Pancreas (tissue), 10 donors: ENCODE measurements around the gene MAB21L2. TPM values are rescaled to one million over a fixed set of nuclear protein-coding genes. Genes with fewer than 3 reads are reported as not detected.

Source experiments
- ATAC-seq, 4 donors: fragments of 200-7000 bp; cut with Tn5 transposase; one replicate each; pipeline versions ENCODE4 v1.8.0 to v1.9.1; 2020; ENCODE audit warnings: mild to moderate bottlenecking in 4 of 4, moderate library complexity in 4 of 4
- DNase-seq, 6 donors: peaks; one replicate each; pipeline ENCODE4 v3.0.0-alpha.2; 2020
- FAIRE-seq: peaks from 2 replicates; lab custom pipeline; 2012; peaks lifted over from hg19 to GRCh38; lab: Jason Lieb, UNC
- H3K27ac ChIP-seq, 4 donors: fragments of 200-600 bp; sonication (generic); 1 replicate in 3 of 4; 2 replicates in 1 of 4; pipeline versions ENCODE4 v1.5.0 to v1.8.0; 2020
- H3K27me3 ChIP-seq, 4 donors: fragments of 200-600 bp; one replicate each; pipeline ENCODE4 v1.8.0; 2021
- H3K36me3 ChIP-seq, 3 donors: fragments of 200-600 bp; sonication (generic) in 1 of 3; one replicate each; pipeline versions ENCODE4 v1.5.0 to v1.8.0; 2020 to 2021
- H3K4me1 ChIP-seq, 3 donors: fragments of 200-600 bp; one replicate each; pipeline ENCODE4 v1.8.0; 2021
- H3K4me3 ChIP-seq, 4 donors: fragments of 200-600 bp; sonication (generic) in 2 of 4; one replicate each; pipeline versions ENCODE4 v1.5.0 to v1.8.0; 2020 to 2021
- H3K9me3 ChIP-seq, 4 donors: fragments of 200-600 bp; one replicate each; pipeline ENCODE4 v1.8.0; 2021
- CTCF ChIP-seq, 4 donors: fragments of 200-600 bp; sonication (generic) in 3 of 4; IDR thresholded peaks; one replicate each; pipeline versions ENCODE4 v1.5.0 to v1.8.0; 2021; ENCODE audit warnings: antibody characterized with exemption in 4 of 4
- WGBS, 2 donors: extraction: QIAGEN DNeasy Blood & Tissue Kit; methylation state at CpG; one replicate each; pipeline ENCODE4 v1.1.7; 2013; 5-methylcytosine and 5-hydroxymethylcytosine counted together
- intact Hi-C, 3 donors: fragments of 100-400 bp; cut with DNase I; formaldehyde crosslinking; loops; one replicate each; pipeline versions ENCODE4 v1.11.1 to v1.14.2; 2022
- polyA plus RNA-seq, 2 donors: library from polyadenylated mRNA; stranded (reverse); fragments of 200-250 nt; gene quantifications; one replicate each; pipeline ENCODE4 v1.2.3, GENCODE V29; 2013
- total RNA-seq, 6 donors: library from RNA; stranded (reverse); fragmentation: NEBNext Ultra II Directional in 4 of 6; extraction: Animal tissue kit (Norgen Biotek cat#: 25700) in 4 of 6; gene quantifications; one replicate each; pipeline versions ENCODE4 v1.2.1 to v1.2.4, GENCODE V29; 2021 to 2023
- donor health status: healthy with polysubstance abuse.
- donor health status: DM: no; HTN: no; CAD: no; lungs with moderate emphysema.
- donor health status: DM: no; HTN: no; CAD: no.
- donor health status: control.
- donor health status: control.
- donor health status: Bipolar disorder and iron deficiency.
- donor health status: DM: yes; HTN: yes; CAD: no.
- donor health status: DM: no; HTN: no; CAD: no.
- donor health status: DM: no; HTN: no; CAD: no.
- donor health status: DM: yes; HTN: yes; CAD: no.

MAB21L2 gene
- total and polyA plus RNA-seq, 8 donors = 0.09 to 0.20 (median 0.13) TPM; not detected in 4

GRCh38 chr4:150579551-150580234 is 2.3 kb upstream of the MAB21L2 start:
- 83% methylated on average over 63 to 66 of the region's 66 CpGs for WGBS, 2 donors
- FAIRE-seq = no peak
- intact Hi-C loops = no loop called here
- H3K36me3 ChIP-seq = peaks cover 0 to 9% (median 0%) of the 10 kb centered on the region in 3 donors
- H3K27me3 ChIP-seq = no peaks in the 10 kb centered on the region
- peak in 3 of 6 donors; percentile 15 to 57 (median 50) for DNase-seq
- peak overlapping the region in 1 of 4 donors; percentile 13 for H3K4me3 ChIP-seq
- TF ChIP-seq CTCF (IDR thresholded peaks at IDR 0.05) = no peak
- H3K4me1 ChIP-seq = peaks cover 8 to 17% (median 15%) of the 10 kb centered on the region in 3 donors
- no peak overlapping the region for H3K27ac ChIP-seq
- ATAC-seq = peak in 2 of 4 donors; percentile 43 to 50
- no peaks in the 10 kb centered on the region for H3K9me3 ChIP-seq

GRCh38 chr4:150580306-150580705 is 1.6 kb upstream of the MAB21L2 start:
- H3K4me1 ChIP-seq = peaks cover 8 to 17% (median 15%) of the 10 kb centered on the region in 3 donors
- intact Hi-C loops = no loop called here
- H3K27ac ChIP-seq = no peak overlapping the region
- no peak overlapping the region for H3K4me3 ChIP-seq
- TF ChIP-seq CTCF (IDR thresholded peaks at IDR 0.05) = no peak
- WGBS, 2 donors = 95 to 96% methylated on average over 9 of the region's 9 CpGs
- FAIRE-seq = no peak
- no peak for DNase-seq
- peaks cover 0 to 9% (median 0%) of the 10 kb centered on the region in 3 donors for H3K36me3 ChIP-seq
- ATAC-seq = no peak
- H3K9me3 ChIP-seq = no peaks in the 10 kb centered on the region
- H3K27me3 ChIP-seq = no peaks in the 10 kb centered on the region

- no peak overlapping the region for H3K4me3 ChIP-seq
- no peaks in the 10 kb centered on the region for H3K27me3 ChIP-seq
- FAIRE-seq = no peak
- H3K36me3 ChIP-seq = peaks cover 0 to 9% (median 0%) of the 10 kb centered on the region in 3 donors
- WGBS, 2 donors = 95 to 98% methylated on average over 7 of the region's 7 CpGs
- H3K4me1 ChIP-seq = peaks cover 8 to 16% (median 15%) of the 10 kb centered on the region in 3 donors
- no peak for TF ChIP-seq CTCF (IDR thresholded peaks at IDR 0.05)
- intact Hi-C loops = no loop called here
- no peak for DNase-seq
- no peaks in the 10 kb centered on the region for H3K9me3 ChIP-seq
- no peak overlapping the region for H3K27ac ChIP-seq
- no peak for ATAC-seq
These were observed 820 bp upstream of the MAB21L2 start for GRCh38 chr4:150581056-150581605.

- TF ChIP-seq CTCF (IDR thresholded peaks at IDR 0.05) = no peak
- Histone ChIP-seq H3K27me3 (no peaks in the 10 kb centered on the region), H3K27ac (no peak overlapping the region), H3K36me3 (peaks cover 0 to 9% (median 0%) of the 10 kb centered on the region in 3 donors), H3K4me1 (peaks cover 8 to 15% (median 14%) of the 10 kb centered on the region in 3 donors), H3K4me3 (no peak overlapping the region), H3K9me3 (no peaks in the 10 kb centered on the region)
- no peak for ATAC-seq
- FAIRE-seq = peak; percentile 80
- WGBS, 2 donors = 94% methylated on average over 13 of the region's 13 CpGs
- intact Hi-C loops = no loop called here
- DNase-seq = no peak
These were observed 305 bp upstream of the MAB21L2 start for GRCh38 chr4:150581641-150582051.

GRCh38 chr4:150582873-150583286 is 929 bp downstream of the MAB21L2 start:
- Histone ChIP-seq H3K27me3 (no peaks in the 10 kb centered on the region), H3K9me3 (no peaks in the 10 kb centered on the region), H3K4me1 (peaks cover 4 to 9% (median 5%) of the 10 kb centered on the region in 3 donors), H3K4me3 (no peak overlapping the region), H3K36me3 (peaks cover 0 to 9% (median 0%) of the 10 kb centered on the region in 3 donors), H3K27ac (no peak overlapping the region)
- FAIRE-seq = no peak
- peak in 3 of 6 donors; percentile 12 to 52 (median 40) for DNase-seq
- no peak for ATAC-seq
- TF ChIP-seq CTCF (IDR thresholded peaks at IDR 0.05) = no peak
- WGBS, 2 donors = 90 to 91% methylated on average over 32 of the region's 32 CpGs
- intact Hi-C loops = no loop called here
